SKM-1 treated with dmso at 0.1 percent for 144 hours (cell line): ENCODE data around the gene PKN1.
"Not testable (repeated sequence)": the region's sequence is repeated elsewhere in the genome, so short reads cannot be mapped to it uniquely, and the experiment has no call there.

Experiments used
- DNase-seq: peaks from one replicate; lab custom pipeline; 2025; ENCODE audit not compliant: unreplicated experiment; lab: John Stamatoyannopoulos, UW

Gene PKN1

GRCh38 chr19:14428882-14429416, 4.2 kb upstream of the PKN1 start:
- DNase-seq: no peak

GRCh38 chr19:14430712-14431111, 2.4 kb upstream of the PKN1 start:
- DNase-seq: no peak

- no peak for DNase-seq
These were observed 722 bp downstream of the PKN1 start for GRCh38 chr19:14433554-14434501.

- DNase-seq: peak; percentile 54
These were observed 1.6 kb downstream of the PKN1 start for GRCh38 chr19:14434543-14435319.

- no peak for DNase-seq
These were observed 2.4 kb downstream of the PKN1 start for GRCh38 chr19:14435320-14436050.

- no peak for DNase-seq
These were observed 4.6 kb downstream of the PKN1 start for GRCh38 chr19:14437578-14438140.

GRCh38 chr19:14439014-14439413, 5.9 kb downstream of the PKN1 start:
- DNase-seq: peak; percentile 53

- peak; percentile 93 for DNase-seq
These were observed 6.9 kb downstream of the PKN1 start for GRCh38 chr19:14440049-14440448.

- no peak for DNase-seq
These were observed 8.2 kb downstream of the PKN1 start for GRCh38 chr19:14441041-14441938.

- DNase-seq: no peak
These were observed 10.0 kb downstream of the PKN1 start for GRCh38 chr19:14442891-14443631.

GRCh38 chr19:14443632-14444216, 10.6 kb downstream of the PKN1 start:
- DNase-seq: no peak

- no peak for DNase-seq
These were observed 13.4 kb downstream of the PKN1 start for GRCh38 chr19:14446336-14447036.

GRCh38 chr19:14449321-14449720, 16.2 kb downstream of the PKN1 start:
- DNase-seq: no peak

GRCh38 chr19:14450168-14450874, 17.2 kb downstream of the PKN1 start:
- DNase-seq: peak; percentile 63

GRCh38 chr19:14450876-14451275, 17.8 kb downstream of the PKN1 start:
- no peak for DNase-seq

GRCh38 chr19:14452303-14452702, 19.2 kb downstream of the PKN1 start:
- not testable (repeated sequence) for DNase-seq

- DNase-seq: no peak
These were observed 26.6 kb downstream of the PKN1 start for GRCh38 chr19:14459703-14460102.
